BE2C (cell line): ENCODE data around the gene ERCC2.

Experiments used
- DNase-seq: peaks from one replicate; pipeline ENCODE4 v3.0.0-alpha.2; 2020
- H3K27me3 ChIP-seq: fragments of 250-450 bp; sonication (Bioruptor Pico); 2 replicates; pipeline ENCODE4 v1.5.1; 2020; ENCODE audit warnings: mild to moderate bottlenecking
- H3K36me3 ChIP-seq: fragments of 250-450 bp; sonication (Bioruptor Pico); 2 replicates; pipeline ENCODE4 v1.5.1; 2020; ENCODE audit warnings: mild to moderate bottlenecking
- H3K4me1 ChIP-seq: fragments of 250-450 bp; sonication (Bioruptor Pico); 2 replicates; pipeline ENCODE4 v1.5.1; 2020
- H3K4me3 ChIP-seq: 2 replicates; pipeline ENCODE4 v1.5.1; 2011; ENCODE audit warnings: low read depth, low read length
- H3K9me3 ChIP-seq: fragments of 250-450 bp; sonication (Bioruptor Pico); 2 replicates; pipeline ENCODE4 v1.5.1; 2020
- TF ChIP-seq, protein P1 (sequence below): IDR thresholded peaks from 2 replicates; pipeline ENCODE4 v1.5.1; 2012; ENCODE audit warnings: mild to moderate bottlenecking, low read depth, low read length

ERCC2 gene

DNA sequence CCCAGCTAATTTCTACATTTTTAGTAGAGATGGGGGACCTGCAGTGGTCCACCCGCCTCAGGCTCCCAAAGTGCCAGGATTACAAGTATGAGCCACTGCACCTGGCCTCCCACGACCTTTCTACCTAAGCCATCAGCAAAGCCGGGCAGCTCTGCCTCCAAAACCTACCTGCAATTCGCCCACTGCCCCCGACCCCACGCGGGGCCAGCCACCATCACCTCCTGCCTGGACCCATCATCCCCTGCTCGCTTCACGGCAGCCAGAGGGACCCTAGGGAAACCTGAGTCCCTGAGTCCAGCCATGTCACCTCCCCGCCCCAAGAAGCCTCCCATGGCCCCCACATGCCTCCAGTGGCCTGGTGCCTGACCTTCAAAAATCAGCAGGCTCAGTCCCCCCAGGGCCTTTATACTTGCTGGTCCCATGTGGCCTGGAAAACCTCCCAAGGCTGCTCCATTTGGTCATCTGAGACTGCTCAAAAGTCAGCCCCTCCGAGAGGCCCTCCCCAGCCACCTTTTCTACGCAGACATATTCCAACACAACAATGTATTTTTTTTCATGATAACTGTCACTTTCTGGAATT lies 12.1 kb downstream of the ERCC2 start:
- TF ChIP-seq, protein P1, sequence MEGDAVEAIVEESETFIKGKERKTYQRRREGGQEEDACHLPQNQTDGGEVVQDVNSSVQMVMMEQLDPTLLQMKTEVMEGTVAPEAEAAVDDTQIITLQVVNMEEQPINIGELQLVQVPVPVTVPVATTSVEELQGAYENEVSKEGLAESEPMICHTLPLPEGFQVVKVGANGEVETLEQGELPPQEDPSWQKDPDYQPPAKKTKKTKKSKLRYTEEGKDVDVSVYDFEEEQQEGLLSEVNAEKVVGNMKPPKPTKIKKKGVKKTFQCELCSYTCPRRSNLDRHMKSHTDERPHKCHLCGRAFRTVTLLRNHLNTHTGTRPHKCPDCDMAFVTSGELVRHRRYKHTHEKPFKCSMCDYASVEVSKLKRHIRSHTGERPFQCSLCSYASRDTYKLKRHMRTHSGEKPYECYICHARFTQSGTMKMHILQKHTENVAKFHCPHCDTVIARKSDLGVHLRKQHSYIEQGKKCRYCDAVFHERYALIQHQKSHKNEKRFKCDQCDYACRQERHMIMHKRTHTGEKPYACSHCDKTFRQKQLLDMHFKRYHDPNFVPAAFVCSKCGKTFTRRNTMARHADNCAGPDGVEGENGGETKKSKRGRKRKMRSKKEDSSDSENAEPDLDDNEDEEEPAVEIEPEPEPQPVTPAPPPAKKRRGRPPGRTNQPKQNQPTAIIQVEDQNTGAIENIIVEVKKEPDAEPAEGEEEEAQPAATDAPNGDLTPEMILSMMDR, result no peak
- H3K36me3 ChIP-seq, result peaks cover 17% of the 10 kb centered on the region
- H3K9me3 ChIP-seq, result no peaks in the 10 kb centered on the region; the same call in 1 of the 2 replicates
- no peak overlapping the region for H3K4me3 ChIP-seq
- H3K27me3 ChIP-seq, result no peaks in the 10 kb centered on the region
- no peak for DNase-seq
- no peaks in the 10 kb centered on the region for H3K4me1 ChIP-seq

DNA sequence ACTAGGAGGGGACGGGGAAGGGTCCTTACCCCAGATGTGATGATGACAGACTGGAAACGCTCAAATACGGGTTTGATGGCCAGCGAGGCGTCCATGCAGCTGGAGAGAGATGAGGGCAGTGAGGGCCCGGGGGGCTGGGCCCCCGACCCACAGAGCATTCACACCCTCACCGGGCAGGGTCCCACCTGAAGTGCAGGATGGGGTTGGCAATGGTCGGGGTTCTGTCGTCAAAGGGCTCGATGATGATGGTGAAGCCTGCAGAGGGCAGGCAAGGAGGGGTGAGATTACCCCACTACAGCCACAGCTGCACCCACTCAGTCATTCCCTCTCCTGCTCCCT lies 13.0 kb downstream of the ERCC2 start:
- Histone ChIP-seq H3K4me1 (no peaks in the 10 kb centered on the region), H3K9me3 (no peaks in the 10 kb centered on the region; the same call in 1 of the 2 replicates), H3K27me3 (no peaks in the 10 kb centered on the region), H3K36me3 (peaks cover 16% of the 10 kb centered on the region), H3K4me3 (no peak overlapping the region)
- no peak for DNase-seq
- TF ChIP-seq, protein P1, result no peak

GRCh38 chr19:45356760-45357444 lies 13.5 kb downstream of the ERCC2 start:
- H3K36me3 ChIP-seq, result peaks cover 11% of the 10 kb centered on the region
- no peak for DNase-seq
- no peaks in the 10 kb centered on the region for H3K27me3 ChIP-seq
- no peaks in the 10 kb centered on the region for H3K4me1 ChIP-seq
- H3K4me3 ChIP-seq, result no peak overlapping the region
- TF ChIP-seq, protein P1, result no peak
- H3K9me3 ChIP-seq, result no peaks in the 10 kb centered on the region; the same call in 1 of the 2 replicates

DNA sequence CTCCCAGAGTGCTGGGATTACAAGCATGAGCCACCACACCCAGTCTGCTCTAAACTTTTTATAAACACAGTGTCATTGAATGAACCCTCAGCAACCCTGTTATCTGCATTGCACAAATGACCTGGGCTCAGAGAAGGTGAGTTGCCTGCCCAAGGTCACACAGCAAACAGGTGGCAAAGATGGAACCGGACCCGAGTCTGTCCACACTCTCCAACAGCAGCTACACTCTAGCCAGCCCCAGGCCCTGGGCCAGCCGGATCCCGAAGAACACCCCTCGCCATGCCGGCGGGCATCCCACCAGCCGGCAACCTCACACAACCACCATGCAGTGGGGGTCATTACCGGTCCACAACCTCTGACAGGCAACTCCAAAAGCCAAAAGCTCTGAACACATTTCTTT lies 14.5 kb downstream of the ERCC2 start:
- H3K4me3 ChIP-seq, result no peak overlapping the region
- TF ChIP-seq, protein P1, result no peak
- no peaks in the 10 kb centered on the region; the same call in 1 of the 2 replicates for H3K9me3 ChIP-seq
- no peak for DNase-seq
- H3K4me1 ChIP-seq, result no peaks in the 10 kb centered on the region
- no peaks in the 10 kb centered on the region for H3K27me3 ChIP-seq
- H3K36me3 ChIP-seq, result peaks cover 7% of the 10 kb centered on the region; the same call in 1 of the 2 replicates

DNA sequence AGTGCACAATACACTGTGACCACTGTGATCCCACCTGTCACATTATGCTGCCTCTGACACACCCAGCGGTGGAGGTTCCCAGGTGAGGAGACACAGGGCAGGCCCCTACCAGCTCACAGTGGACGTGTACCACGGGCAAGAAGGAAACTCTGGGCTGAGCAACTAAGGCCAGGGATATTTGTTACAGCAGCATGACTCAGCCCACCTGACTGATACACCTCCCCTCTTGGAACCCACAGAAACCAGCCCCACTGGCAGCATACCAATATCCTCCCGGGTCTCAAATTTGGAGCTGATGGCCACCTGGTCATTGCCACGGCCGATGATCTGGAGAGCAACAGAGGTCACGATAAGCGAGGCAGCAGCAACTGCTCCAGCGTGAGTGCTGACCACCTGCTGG lies 15.0 kb downstream of the ERCC2 start:
- Histone ChIP-seq H3K4me1 (no peaks in the 10 kb centered on the region), H3K9me3 (no peaks in the 10 kb centered on the region; the same call in 1 of the 2 replicates), H3K36me3 (peaks cover 7% of the 10 kb centered on the region; the same call in 1 of the 2 replicates), H3K27me3 (no peaks in the 10 kb centered on the region), H3K4me3 (no peak overlapping the region)
- TF ChIP-seq, protein P1, result no peak
- DNase-seq, result no peak

- Histone ChIP-seq H3K27me3 (no peaks in the 10 kb centered on the region), H3K4me3 (no peak overlapping the region), H3K9me3 (no peaks in the 10 kb centered on the region; the same call in 1 of the 2 replicates), H3K36me3 (peaks cover 7% of the 10 kb centered on the region; the same call in 1 of the 2 replicates), H3K4me1 (no peaks in the 10 kb centered on the region)
- DNase-seq, result no peak
- TF ChIP-seq, protein P1, result no peak
These were observed 16.0 kb downstream of the ERCC2 start for GRCh38 chr19:45354241-45354842.
